WTC11 (cell line): Measurements from ENCODE around the gene POU5F1. TPM values are rescaled to one million over a fixed set of nuclear protein-coding genes. Genes with fewer than 3 reads are reported as not detected.

Experiments used
- ATAC-seq: fragments of 200-7000 bp; cut with Tn5 transposase; 2 replicates; pipeline ENCODE4 v1.10.0; 2021; ENCODE audit warnings: mild to moderate bottlenecking, moderate library complexity
- CTCF ChIA-PET: fragments of 300-600 bp; sonication (Branson Sonifier 250); formaldehyde crosslinking; loops from one replicate; lab custom pipeline; 2021; ENCODE audit warnings: antibody characterized with exemption; lab: Charles Lee
- POLR2A ChIA-PET: fragments of 350-600 bp; sonication (Branson Sonifier 250); formaldehyde crosslinking; loops from one replicate; lab custom pipeline; 2021; ENCODE audit warnings: antibody characterized with exemption; lab: Charles Lee
- DNase-seq: peaks from one replicate; pipeline ENCODE4 v3.0.0; 2021; ENCODE audit warnings: low spot score
- H3K27ac Mint-ChIP-seq: 2 replicates; pipeline ENCODE4 v1.8.0; 2021; ENCODE audit warnings: mixed read lengths
- H3K27me3 Mint-ChIP-seq: 2 replicates; pipeline ENCODE4 v1.8.0; 2021; ENCODE audit warnings: low read depth, mild to moderate bottlenecking, moderate library complexity, mixed read lengths
- H3K36me3 Mint-ChIP-seq: 2 replicates; pipeline ENCODE4 v1.8.0; 2021; ENCODE audit warnings: mixed read lengths
- H3K4me1 Mint-ChIP-seq: 2 replicates; pipeline ENCODE4 v1.8.0; 2022; ENCODE audit warnings: mixed read lengths
- H3K4me3 Mint-ChIP-seq: 2 replicates; pipeline ENCODE4 v1.8.0; 2021; ENCODE audit warnings: mild to moderate bottlenecking, moderate library complexity, mixed read lengths
- H3K9me3 Mint-ChIP-seq: 2 replicates; pipeline ENCODE4 v1.8.0; 2021; ENCODE audit warnings: mixed read lengths
- ATF1 ChIP-seq: sonication (generic); formaldehyde crosslinking; IDR thresholded peaks from 2 replicates; pipeline ENCODE4 v1.8.1; 2023; ENCODE audit warnings: mild to moderate bottlenecking, moderate library complexity, missing genetic modification reagents
- ATF3 ChIP-seq: sonication (generic); formaldehyde crosslinking; conservative IDR thresholded peaks from 2 replicates; pipeline ENCODE4 v1.8.1; 2022; ENCODE audit warnings: mild to moderate bottlenecking, missing genetic modification reagents
- CREB1 ChIP-seq: sonication (generic); formaldehyde crosslinking; IDR thresholded peaks from 2 replicates; pipeline ENCODE4 v1.8.0; 2023; ENCODE audit warnings: mild to moderate bottlenecking, missing genetic modification reagents
- ERG ChIP-seq: fragments of 250-450 bp; sonication (Bioruptor Pico); IDR thresholded peaks from 2 replicates; pipeline ENCODE4 v1.8.0; 2021; ENCODE audit warnings: mild to moderate bottlenecking
- ETV6 ChIP-seq: sonication (generic); formaldehyde crosslinking; IDR thresholded peaks from 2 replicates; pipeline ENCODE4 v1.8.1; 2022; ENCODE audit warnings: mild to moderate bottlenecking, missing genetic modification reagents
- FOXJ3 ChIP-seq: sonication (generic); formaldehyde crosslinking; IDR thresholded peaks from 2 replicates; pipeline ENCODE4 v1.9.0; 2021; ENCODE audit warnings: missing genetic modification reagents, mild to moderate bottlenecking, borderline replicate concordance
- FOXP1 ChIP-seq: sonication (generic); formaldehyde crosslinking; IDR thresholded peaks from 2 replicates; pipeline ENCODE4 v1.8.0; 2022; ENCODE audit warnings: missing genetic modification reagents, mild to moderate bottlenecking, moderate library complexity, borderline replicate concordance
- MXD4 ChIP-seq: fragments of 250-450 bp; sonication (Bioruptor Pico); IDR thresholded peaks from 2 replicates; pipeline ENCODE4 v1.8.0; 2021; ENCODE audit warnings: mild to moderate bottlenecking, moderate library complexity, borderline replicate concordance
- MYBL2 ChIP-seq: sonication (generic); formaldehyde crosslinking; IDR thresholded peaks from 2 replicates; pipeline ENCODE4 v1.8.1; 2023; ENCODE audit warnings: mild to moderate bottlenecking, moderate library complexity, missing genetic modification reagents
- NR2C2 ChIP-seq: sonication (generic); formaldehyde crosslinking; IDR thresholded peaks from 2 replicates; pipeline ENCODE4 v1.8.0; 2022; ENCODE audit warnings: mild to moderate bottlenecking, missing genetic modification reagents
- ZBTB21 ChIP-seq: sonication (generic); formaldehyde crosslinking; IDR thresholded peaks from 2 replicates; pipeline ENCODE4 v1.8.1; 2023; ENCODE audit warnings: mild to moderate bottlenecking, missing genetic modification reagents, borderline replicate concordance
- ZNF263 ChIP-seq: sonication (generic); formaldehyde crosslinking; IDR thresholded peaks from 2 replicates; pipeline ENCODE4 v1.8.1; 2022; ENCODE audit warnings: low read depth, mild to moderate bottlenecking, moderate library complexity, missing genetic modification reagents
- ZNF281 ChIP-seq: sonication (generic); formaldehyde crosslinking; IDR thresholded peaks from 2 replicates; pipeline ENCODE4 v1.8.0; 2023; ENCODE audit warnings: mild to moderate bottlenecking, missing genetic modification reagents
- ZNF317 ChIP-seq: sonication (generic); formaldehyde crosslinking; IDR thresholded peaks from 2 replicates; pipeline ENCODE4 v1.8.1; 2023; ENCODE audit warnings: low read depth, mild to moderate bottlenecking, moderate library complexity, missing genetic modification reagents, borderline replicate concordance
- ZNF671 ChIP-seq: fragments of 250-450 bp; sonication (Bioruptor Pico); IDR thresholded peaks from 2 replicates; pipeline ENCODE4 v1.8.0; 2021; ENCODE audit warnings: mild to moderate bottlenecking
- total RNA-seq: library from RNA; stranded (reverse); gene quantifications from 3 replicates; pipeline ENCODE4 v1.2.3, GENCODE V29; 2021
- TF ChIP-seq, protein P1 (sequence below): fragments of 250-450 bp; sonication (Bioruptor Pico); conservative IDR thresholded peaks from 2 replicates; pipeline ENCODE4 v1.9.0; 2021; ENCODE audit warnings: mild to moderate bottlenecking
- TF ChIP-seq, protein P2 (sequence below): fragments of 250-450 bp; sonication (Bioruptor Pico); IDR thresholded peaks from 2 replicates; pipeline ENCODE4 v1.9.0; 2021; ENCODE audit warnings: mild to moderate bottlenecking
- TF ChIP-seq, protein P3 (sequence below): sonication (generic); formaldehyde crosslinking; IDR thresholded peaks from 2 replicates; pipeline ENCODE4 v1.8.0; 2022; ENCODE audit warnings: mild to moderate bottlenecking, missing genetic modification reagents
- TF ChIP-seq, protein P4 (sequence below): fragments of 200-600 bp; IDR thresholded peaks from 2 replicates; pipeline ENCODE4 v1.8.0; 2022; ENCODE audit warnings: antibody characterized with exemption

The POU5F1 gene
- total RNA-seq, 1 experiment from 2014 or later: 2,735 TPM

GRCh38 chr6:31158863-31159855 is 11.3 kb downstream of the POU5F1 start:
- Mint-ChIP-seq H3K9me3 (no peaks in the 10 kb centered on the region), H3K4me1 (peaks cover 42% of the 10 kb centered on the region), H3K4me3 (peak overlapping the region; percentile 96), H3K36me3 (peaks cover 44% of the 10 kb centered on the region), H3K27me3 (no peaks in the 10 kb centered on the region), H3K27ac (peak overlapping the region; percentile 93; the same call in 1 of the 2 replicates)
- peak; percentile 70 for DNase-seq
- ATAC-seq: peak; percentile 26
- ChIA-PET CTCF (interaction anchor here (0.5 to 2.8 kb wide), 26 partner anchors 9 to 283 kb away, joined by 3 to 19 read pairs (median 5); no protein-coding TSS in a partner anchor), POLR2A (interaction anchor here (0.7 to 3.6 kb wide), 6 partner anchors 11 to 254 kb away, joined by 3 to 44 read pairs (median 5); partner anchors contain the start of gene POU5F1)
- TF ChIP-seq MYBL2 (CRISPR knock-in tag) (no peak), ZNF671 (CRISPR knock-in tag) (peak; percentile 63), ZNF281 (0 out of 2 replicates have a peak, but pooled peaks have one; percentile 21), NR2C2 (no peak), ZNF263 (CRISPR knock-in tag) (no peak), CREB1 (0 out of 2 replicates have a peak, but pooled peaks have one; percentile 20), ERG (CRISPR knock-in tag) (0 out of 2 replicates have a peak, but pooled peaks have one; percentile 22), ETV6 (CRISPR knock-in tag) (peak; percentile 67; the same call in 1 of the 2 replicates), FOXP1 (peak; percentile 57; the same call in 1 of the 2 replicates), MXD4 (CRISPR knock-in tag) (no peak), FOXJ3 (no peak), ATF3 (CRISPR knock-in tag) (no peak), ZNF317 (CRISPR knock-in tag) (no peak), ZBTB21 (CRISPR knock-in tag) (no peak), ATF1 (CRISPR knock-in tag) (no peak)
- TF ChIP-seq, protein P1, sequence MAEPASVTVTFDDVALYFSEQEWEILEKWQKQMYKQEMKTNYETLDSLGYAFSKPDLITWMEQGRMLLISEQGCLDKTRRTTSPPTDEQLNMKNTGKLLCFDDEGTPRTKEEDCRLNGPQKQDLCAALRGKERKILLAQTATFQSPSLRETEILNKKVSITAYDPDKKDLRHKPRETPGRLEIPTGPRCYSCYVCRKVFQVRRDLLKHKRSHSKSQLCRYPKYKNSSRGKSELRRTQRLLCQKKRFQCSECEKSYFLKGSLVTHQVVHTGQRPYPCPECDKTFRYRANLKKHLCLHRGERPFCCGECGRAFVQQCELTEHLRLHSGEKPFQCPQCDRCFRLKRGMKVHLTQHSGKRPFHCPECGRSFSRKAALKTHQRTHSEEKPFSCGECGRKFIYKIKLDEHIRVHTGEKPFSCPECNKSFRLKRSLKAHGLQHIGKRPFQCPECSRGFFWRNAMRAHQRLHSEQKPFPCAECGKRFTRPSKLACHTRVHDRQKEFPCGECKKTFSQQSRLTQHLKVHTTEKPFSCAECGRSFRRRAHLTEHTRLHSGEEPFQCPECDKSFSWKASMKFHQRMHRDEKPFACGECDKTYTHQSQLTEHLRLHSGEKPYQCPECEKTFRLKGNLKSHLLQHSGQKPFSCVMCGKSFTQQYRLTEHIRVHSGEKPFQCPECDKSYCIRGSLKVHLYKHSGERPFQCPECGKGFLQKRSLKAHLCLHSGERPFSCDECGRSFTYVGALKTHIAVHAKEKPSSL (CRISPR knock-in tag): peak; percentile 77
- TF ChIP-seq, protein P2, sequence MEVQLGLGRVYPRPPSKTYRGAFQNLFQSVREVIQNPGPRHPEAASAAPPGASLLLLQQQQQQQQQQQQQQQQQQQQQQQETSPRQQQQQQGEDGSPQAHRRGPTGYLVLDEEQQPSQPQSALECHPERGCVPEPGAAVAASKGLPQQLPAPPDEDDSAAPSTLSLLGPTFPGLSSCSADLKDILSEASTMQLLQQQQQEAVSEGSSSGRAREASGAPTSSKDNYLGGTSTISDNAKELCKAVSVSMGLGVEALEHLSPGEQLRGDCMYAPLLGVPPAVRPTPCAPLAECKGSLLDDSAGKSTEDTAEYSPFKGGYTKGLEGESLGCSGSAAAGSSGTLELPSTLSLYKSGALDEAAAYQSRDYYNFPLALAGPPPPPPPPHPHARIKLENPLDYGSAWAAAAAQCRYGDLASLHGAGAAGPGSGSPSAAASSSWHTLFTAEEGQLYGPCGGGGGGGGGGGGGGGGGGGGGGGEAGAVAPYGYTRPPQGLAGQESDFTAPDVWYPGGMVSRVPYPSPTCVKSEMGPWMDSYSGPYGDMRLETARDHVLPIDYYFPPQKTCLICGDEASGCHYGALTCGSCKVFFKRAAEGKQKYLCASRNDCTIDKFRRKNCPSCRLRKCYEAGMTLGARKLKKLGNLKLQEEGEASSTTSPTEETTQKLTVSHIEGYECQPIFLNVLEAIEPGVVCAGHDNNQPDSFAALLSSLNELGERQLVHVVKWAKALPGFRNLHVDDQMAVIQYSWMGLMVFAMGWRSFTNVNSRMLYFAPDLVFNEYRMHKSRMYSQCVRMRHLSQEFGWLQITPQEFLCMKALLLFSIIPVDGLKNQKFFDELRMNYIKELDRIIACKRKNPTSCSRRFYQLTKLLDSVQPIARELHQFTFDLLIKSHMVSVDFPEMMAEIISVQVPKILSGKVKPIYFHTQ: 0 out of 2 replicates have a peak, but pooled peaks have one; percentile 12
- TF ChIP-seq, protein P3, sequence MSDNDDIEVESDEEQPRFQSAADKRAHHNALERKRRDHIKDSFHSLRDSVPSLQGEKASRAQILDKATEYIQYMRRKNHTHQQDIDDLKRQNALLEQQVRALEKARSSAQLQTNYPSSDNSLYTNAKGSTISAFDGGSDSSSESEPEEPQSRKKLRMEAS: peak; percentile 35; the same call in 1 of the 2 replicates
- TF ChIP-seq, protein P4, sequence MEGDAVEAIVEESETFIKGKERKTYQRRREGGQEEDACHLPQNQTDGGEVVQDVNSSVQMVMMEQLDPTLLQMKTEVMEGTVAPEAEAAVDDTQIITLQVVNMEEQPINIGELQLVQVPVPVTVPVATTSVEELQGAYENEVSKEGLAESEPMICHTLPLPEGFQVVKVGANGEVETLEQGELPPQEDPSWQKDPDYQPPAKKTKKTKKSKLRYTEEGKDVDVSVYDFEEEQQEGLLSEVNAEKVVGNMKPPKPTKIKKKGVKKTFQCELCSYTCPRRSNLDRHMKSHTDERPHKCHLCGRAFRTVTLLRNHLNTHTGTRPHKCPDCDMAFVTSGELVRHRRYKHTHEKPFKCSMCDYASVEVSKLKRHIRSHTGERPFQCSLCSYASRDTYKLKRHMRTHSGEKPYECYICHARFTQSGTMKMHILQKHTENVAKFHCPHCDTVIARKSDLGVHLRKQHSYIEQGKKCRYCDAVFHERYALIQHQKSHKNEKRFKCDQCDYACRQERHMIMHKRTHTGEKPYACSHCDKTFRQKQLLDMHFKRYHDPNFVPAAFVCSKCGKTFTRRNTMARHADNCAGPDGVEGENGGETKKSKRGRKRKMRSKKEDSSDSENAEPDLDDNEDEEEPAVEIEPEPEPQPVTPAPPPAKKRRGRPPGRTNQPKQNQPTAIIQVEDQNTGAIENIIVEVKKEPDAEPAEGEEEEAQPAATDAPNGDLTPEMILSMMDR: no peak
